ENCODE data around the gene SLC5A11.
A peak's percentile ranks its signal among the peaks of the same experiment; 100 is the strongest.
"Not testable (repeated sequence)": the region's sequence is repeated elsewhere in the genome, so short reads cannot be mapped to it uniquely, and the experiment has no call there.

Gene SLC5A11

GRCh38 chr16:24845726-24846547, at the start of gene SLC5A11:
Gene SLC5A11 (plus strand): TSS chr16:24845963. CDS start chr16:24858644, 12,681 bp downstream.
- no peak for DNase-seq (ENCODE audit: low read depth, low spot score)

GRCh38 chr16:24800586-24800985, 45.2 kb upstream of the SLC5A11 start:
- peak; percentile 42 for DNase-seq (ENCODE audit: low read depth, low spot score)

GRCh38 chr16:24801761-24802302, 43.9 kb upstream of the SLC5A11 start:
- peak; percentile 44 for DNase-seq (ENCODE audit: low read depth, low spot score)

DNA sequence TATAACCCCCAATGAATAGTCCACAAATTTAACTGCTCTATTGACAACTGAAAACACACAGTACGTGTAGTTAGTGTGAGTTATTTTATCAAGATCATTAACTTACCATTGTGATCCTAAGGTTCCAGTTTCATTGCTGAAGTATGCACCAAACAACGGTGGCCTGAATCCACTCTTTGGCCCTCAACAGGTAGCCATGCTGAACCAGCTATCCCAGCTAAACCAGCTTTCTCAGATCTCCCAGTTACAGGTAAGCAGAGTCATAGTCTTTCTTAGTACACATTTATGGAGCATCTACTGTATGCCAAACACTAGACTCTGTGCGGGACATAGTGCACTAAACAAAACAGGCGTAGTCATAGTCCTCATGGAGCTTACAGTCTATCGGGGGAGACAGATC, 40.3 kb upstream of the SLC5A11 start:
- no peak for DNase-seq (ENCODE audit: low read depth, low spot score)

DNA sequence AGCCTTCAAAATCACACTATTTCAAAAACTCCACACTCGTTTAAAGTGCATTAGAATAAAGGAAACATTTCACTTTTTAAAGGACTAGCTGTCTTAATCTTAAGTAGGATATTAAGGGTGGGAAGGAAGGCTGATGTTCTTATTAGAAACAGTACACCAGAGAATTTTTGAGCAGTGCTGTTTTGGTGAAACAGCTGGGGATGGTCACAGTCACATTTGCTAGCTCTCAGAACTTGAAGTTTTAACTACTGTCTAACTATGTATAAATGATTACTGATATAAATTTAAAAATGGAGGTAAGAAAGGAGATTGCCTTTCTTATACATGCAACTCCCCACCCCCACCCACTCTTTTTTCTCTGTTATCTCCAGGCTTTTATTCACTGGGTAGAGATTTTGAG, 38.5 kb upstream of the SLC5A11 start:
- no peak for DNase-seq (ENCODE audit: low read depth, low spot score)

DNA sequence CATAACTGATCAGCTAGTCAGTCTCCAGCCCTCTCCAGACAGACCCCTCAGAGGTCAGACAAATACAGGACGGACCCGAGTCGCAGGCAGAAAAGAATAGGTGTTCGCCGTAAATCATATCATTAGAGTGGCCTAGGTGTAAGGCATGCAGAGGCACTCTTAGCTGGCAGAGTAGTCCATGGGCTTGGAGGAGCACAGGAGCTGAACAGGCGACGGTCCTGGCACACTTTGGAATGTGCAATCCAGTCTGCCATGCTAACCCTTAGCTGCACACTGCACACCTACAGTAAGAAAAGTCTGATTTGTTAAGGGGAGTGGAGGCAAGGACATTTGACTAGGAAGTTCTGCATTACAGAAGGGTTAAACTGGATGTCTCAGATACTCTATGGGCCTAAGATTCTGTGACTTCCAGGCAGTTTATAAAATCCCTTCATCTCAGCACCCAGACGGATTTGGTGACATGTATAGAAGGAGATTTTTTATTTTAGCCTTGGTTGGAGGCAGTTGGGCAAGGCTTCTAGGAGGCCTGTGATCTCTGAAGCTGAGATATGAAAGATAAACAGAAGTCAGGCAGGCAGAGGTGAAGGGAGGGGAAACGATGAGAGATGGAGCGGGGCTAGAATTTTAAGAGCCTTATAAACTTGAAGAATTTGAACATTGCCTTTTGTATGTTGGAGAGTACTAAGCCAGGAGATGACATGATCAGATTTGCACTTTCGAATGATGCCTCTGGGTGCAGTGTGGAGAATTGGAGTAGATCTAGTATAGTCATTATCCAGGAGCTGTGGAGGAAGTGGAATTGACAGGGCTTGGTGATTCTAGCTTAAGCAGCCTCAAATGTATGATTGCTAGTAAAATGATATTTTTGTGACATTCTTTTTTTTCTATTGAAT, 34.6 kb upstream of the SLC5A11 start:
- DNase-seq (ENCODE audit: low read depth, low spot score) = no peak

- not testable (repeated sequence) for DNase-seq (ENCODE audit: low read depth, low spot score)
These were observed 33.0 kb upstream of the SLC5A11 start for GRCh38 chr16:24812813-24813212.

DNA sequence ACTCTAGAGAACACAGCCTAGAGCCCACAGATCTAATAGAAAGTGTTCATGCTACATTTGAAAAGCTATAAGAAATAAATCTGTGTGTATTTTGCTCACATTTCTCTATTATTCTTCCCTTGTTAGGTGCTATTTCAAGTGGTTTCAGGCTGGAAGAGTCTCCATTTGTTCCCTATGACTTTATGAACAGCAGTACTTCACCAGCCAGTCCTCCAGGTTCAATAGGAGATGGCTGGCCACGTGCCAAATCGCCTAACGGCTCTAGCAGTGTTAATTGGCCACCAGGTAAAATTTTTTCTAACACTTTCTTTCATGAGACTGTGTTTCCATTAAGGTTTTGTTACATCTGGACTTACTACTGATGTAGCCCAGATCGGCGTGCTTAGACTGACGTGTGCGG, 30.7 kb upstream of the SLC5A11 start:
- no peak for DNase-seq (ENCODE audit: low read depth, low spot score)

DNA sequence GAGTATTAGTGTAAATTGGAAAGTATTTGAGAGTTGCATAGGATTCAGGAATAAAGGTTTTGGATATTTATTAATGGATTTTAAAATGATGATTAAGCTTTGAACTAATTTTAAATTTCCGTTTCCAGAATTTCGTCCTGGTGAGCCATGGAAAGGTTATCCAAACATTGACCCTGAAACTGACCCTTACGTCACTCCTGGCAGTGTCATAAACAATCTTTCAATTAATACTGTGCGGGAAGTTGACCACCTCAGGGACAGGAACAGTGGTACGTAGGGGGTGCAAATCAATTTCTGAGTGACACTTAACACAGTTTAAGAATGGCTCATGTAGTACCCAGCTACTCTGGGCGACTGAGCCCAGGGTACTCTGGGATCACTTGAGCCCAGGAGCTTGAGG, 29.1 kb upstream of the SLC5A11 start:
- no peak for DNase-seq (ENCODE audit: low read depth, low spot score)

DNA sequence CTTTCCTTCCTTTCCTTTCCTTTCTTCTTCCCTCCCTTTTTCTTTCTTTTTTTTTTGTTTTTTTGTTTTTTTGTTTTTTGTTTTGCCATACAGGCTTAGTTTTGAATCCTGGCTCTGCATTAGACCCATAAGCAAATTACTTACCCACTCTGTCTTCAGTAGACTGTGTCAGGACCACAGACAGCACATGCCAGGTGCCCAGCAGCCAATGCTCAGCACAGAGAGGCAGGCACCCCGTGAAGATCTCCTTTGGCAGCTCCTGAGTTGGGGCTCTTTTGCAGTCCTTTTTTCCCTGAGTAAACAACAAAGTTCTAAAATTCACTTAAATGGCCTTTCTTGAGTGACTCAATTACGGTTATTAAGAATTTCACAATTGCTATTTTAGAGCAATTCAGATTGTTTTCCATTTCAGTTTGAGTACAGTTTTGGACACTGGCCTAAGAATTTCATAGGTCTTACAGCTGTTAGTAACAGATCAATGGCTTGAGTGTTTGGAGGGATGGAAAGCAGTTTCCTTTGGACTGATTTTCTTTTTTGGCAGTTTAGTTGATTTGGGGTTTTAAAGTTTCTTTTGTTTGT, 26.2 kb upstream of the SLC5A11 start:
- peak; percentile 23 for DNase-seq (ENCODE audit: low read depth, low spot score)

GRCh38 chr16:24820522-24820921, 25.2 kb upstream of the SLC5A11 start:
- DNase-seq (ENCODE audit: low read depth, low spot score) = no peak

DNA sequence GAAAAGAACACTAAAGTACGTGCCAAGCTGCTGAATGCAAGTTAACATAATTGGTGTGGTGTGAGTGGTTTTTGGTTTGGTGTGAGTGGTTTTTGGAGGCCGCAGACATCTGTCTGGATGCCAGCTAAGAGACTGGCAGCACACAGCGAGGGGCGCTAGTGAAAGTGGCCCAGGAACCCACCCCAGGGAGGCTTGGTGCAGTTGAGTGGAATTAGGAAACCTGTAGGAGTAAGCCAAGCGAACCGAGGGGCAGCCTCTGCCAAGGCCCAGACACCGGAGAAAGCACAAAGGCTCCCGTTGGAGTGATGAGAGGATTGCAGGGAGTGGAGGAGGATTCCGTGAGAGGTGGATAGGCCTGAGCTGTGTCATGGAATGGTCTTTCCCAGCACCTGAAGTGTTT, 24.6 kb upstream of the SLC5A11 start:
- DNase-seq (ENCODE audit: low read depth, low spot score) = peak; percentile 65

DNA sequence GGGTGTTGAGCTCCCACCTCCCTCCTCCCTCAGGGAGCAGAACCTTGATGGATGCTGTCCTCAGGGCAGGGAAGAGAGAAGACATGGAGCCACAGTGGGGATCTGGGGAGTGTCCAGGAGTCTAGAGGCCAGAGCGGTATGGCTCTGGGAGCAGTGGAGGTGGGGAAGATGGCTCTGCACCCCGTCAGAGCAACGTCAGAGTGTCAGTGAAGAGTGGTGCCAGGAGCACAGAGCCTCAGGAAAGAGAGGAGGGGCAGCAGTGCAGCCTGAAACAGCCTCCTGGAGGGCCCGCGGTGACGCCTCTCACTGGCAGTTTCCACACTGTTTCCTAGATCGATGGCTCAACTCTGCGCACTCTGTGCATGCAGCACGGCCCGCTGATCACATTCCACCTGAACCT, 23.2 kb upstream of the SLC5A11 start:
- DNase-seq (ENCODE audit: low read depth, low spot score) = no peak

GRCh38 chr16:24822974-24823373, 22.8 kb upstream of the SLC5A11 start:
- DNase-seq (ENCODE audit: low read depth, low spot score) = no peak

- no peak for DNase-seq (ENCODE audit: low read depth, low spot score)
These were observed 20.1 kb upstream of the SLC5A11 start for GRCh38 chr16:24825696-24826095.

DNA sequence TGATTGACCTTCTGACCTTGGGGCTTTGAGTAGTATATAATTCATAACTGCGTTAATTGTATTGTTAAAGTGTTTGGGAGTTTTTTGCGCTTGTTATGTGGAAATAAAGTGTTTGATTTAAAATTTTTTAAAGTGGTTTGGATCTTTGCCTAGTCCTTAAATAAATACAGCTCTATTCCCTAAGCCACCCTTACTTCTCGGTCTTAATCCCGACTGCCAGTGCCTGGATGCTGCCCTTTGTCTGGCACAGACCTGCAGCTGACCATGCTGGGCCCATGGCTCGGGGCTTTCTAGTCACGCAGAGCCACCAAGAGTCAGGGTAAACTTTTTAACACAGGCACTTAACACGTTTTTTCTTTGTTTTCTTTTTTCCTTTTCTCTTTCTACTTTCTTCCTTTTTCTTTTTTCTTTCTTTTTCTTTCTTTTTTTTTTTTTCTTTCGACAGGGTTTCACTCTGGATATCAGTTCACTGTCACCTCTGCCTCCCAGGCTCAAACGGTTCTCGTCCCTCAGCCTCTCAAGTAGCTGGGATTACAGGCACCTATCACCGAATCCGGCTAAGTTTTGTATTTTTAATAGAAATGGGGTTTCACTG, 19.6 kb upstream of the SLC5A11 start:
- DNase-seq (ENCODE audit: low read depth, low spot score) = no peak

GRCh38 chr16:24826817-24827566, 18.8 kb upstream of the SLC5A11 start:
- no peak for DNase-seq (ENCODE audit: low read depth, low spot score)

DNA sequence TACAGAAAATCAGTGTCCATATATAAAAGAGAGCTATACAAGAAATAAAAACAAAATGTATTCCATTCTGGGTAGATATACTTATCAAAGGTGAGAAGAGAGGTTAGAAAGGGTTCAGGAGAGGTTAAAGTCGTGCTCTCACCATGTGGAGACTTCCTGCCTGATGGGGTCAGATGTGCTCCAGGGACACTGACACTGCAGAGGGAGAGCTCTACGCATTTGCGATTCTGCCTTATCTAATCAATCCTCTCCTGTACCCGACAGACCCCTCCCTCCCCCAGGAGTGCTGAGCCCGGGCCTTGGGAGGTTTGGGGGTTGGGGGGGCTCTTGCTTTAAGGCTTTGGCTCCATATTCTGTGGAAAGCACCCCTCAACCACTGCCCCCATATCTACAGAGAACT, 16.6 kb upstream of the SLC5A11 start:
- DNase-seq (ENCODE audit: low read depth, low spot score) = no peak

DNA sequence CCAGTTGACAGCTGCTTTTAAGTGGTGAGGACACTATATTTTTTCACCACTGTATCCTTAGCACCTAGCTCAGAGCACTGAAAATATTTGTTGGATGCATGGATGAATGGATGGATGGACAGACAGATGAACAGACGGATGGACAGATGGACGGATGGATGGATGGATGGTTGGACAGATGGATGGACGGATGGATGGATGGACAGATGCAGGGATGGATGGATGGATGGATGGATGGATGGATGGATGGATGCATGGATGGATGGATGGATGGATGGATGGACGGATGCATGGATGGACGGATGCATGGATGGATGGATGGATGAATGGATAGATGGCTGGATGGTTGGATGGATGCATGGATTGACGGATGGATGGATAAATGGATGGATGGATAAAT, 12.4 kb upstream of the SLC5A11 start:
- no peak for DNase-seq (ENCODE audit: low read depth, low spot score)

GRCh38 chr16:24834459-24835335, 11.1 kb upstream of the SLC5A11 start:
- peak; percentile 46 for DNase-seq (ENCODE audit: low read depth, low spot score)
